GM11168 (cell line): ENCODE data around the gene BRINP2.
"Not testable (repeated sequence)": the region's sequence is repeated elsewhere in the genome, so short reads cannot be mapped to it uniquely, and the experiment has no call there.

Source experiments
- in situ Hi-C: fragments of 300-500 bp; cut with MboI; formaldehyde crosslinking; loops from one replicate; pipeline ENCODE4 v1.12.0; 2022; ENCODE audit warnings: low sequenced_read_pairs; ENCODE audit not compliant: unreplicated experiment

The BRINP2 gene

GRCh38 chr1:177305040-177306018 lies 134.6 kb downstream of the BRINP2 start:
- in situ Hi-C loops = no loop called here

- in situ Hi-C loops = no loop called here
Observed at GRCh38 chr1:177306019-177306415, 135.3 kb downstream of the BRINP2 start.

- in situ Hi-C loops = no loop called here
Observed at GRCh38 chr1:177306981-177307380, 136.2 kb downstream of the BRINP2 start.

GRCh38 chr1:177307771-177308170 lies 137.0 kb downstream of the BRINP2 start:
- in situ Hi-C loops = no loop called here

GRCh38 chr1:177309880-177310279 lies 139.1 kb downstream of the BRINP2 start:
- in situ Hi-C loops = no loop called here

GRCh38 chr1:177310326-177310725 lies 139.6 kb downstream of the BRINP2 start:
- in situ Hi-C loops = no loop called here

- in situ Hi-C loops = no loop called here
Observed at GRCh38 chr1:177311111-177311510, 140.4 kb downstream of the BRINP2 start.

GRCh38 chr1:177311586-177311985 lies 140.8 kb downstream of the BRINP2 start:
- in situ Hi-C loops = no loop called here

- in situ Hi-C loops = no loop called here
Observed at GRCh38 chr1:177315261-177315660, 144.5 kb downstream of the BRINP2 start.

- in situ Hi-C loops = no loop called here
Observed at GRCh38 chr1:177315761-177316160, 145.0 kb downstream of the BRINP2 start.

- in situ Hi-C loops = not testable (repeated sequence)
Observed at GRCh38 chr1:177321434-177321833, 150.7 kb downstream of the BRINP2 start.

GRCh38 chr1:177328251-177328650 lies 157.5 kb downstream of the BRINP2 start:
- in situ Hi-C loops = no loop called here

GRCh38 chr1:177329871-177330270 lies 159.1 kb downstream of the BRINP2 start:
- in situ Hi-C loops = no loop called here
